Suprapubic skin (tissue), 4 donors: ENCODE results near the gene MMP17. TPM values are rescaled to one million over a fixed set of nuclear protein-coding genes. Genes with fewer than 3 reads are reported as not detected.

Source experiments
- DNase-seq, 2 donors: peaks; one replicate each; pipeline ENCODE4 v3.0.0-alpha.2; 2019; ENCODE audit warnings: low spot score in 2 of 2
- H3K27ac ChIP-seq: fragments of 200-600 bp; sonication (generic); one replicate; pipeline ENCODE4 v1.5.1; 2019
- H3K27me3 ChIP-seq: fragments of 200-600 bp; sonication (generic); one replicate; pipeline ENCODE4 v1.5.1; 2019
- H3K36me3 ChIP-seq: fragments of 200-600 bp; sonication (generic); one replicate; pipeline ENCODE4 v1.5.1; 2019
- H3K4me1 ChIP-seq: fragments of 200-600 bp; sonication (generic); one replicate; pipeline ENCODE4 v1.5.1; 2019
- H3K4me3 ChIP-seq: fragments of 200-600 bp; sonication (generic); one replicate; pipeline ENCODE4 v1.5.1; 2019; ENCODE audit warnings: mild to moderate bottlenecking
- H3K9me3 ChIP-seq: fragments of 200-600 bp; sonication (generic); one replicate; pipeline ENCODE4 v1.5.1; 2019
- CTCF ChIP-seq, 2 donors: fragments of 200-600 bp in 1 of 2; fragments of 450-650 bp in 1 of 2; sonication (generic) in 1 of 2; IDR thresholded peaks; one replicate each; pipeline ENCODE4 v1.5.1; 2016 to 2019; ENCODE audit warnings: antibody characterized with exemption in 2 of 2, mild to moderate bottlenecking in 1 of 2, moderate library complexity in 1 of 2
- EP300 ChIP-seq: sonication (generic); formaldehyde crosslinking; IDR thresholded peaks from one replicate; pipeline ENCODE4 v1.6.1; 2017; ENCODE audit warnings: antibody characterized with exemption
- POLR2A ChIP-seq, 2 donors: fragments of 450-650 bp; IDR thresholded peaks; one replicate each; pipeline ENCODE4 v1.6.1; 2017; ENCODE audit warnings: antibody characterized with exemption in 2 of 2, mild to moderate bottlenecking in 2 of 2, moderate library complexity in 2 of 2
- POLR2AphosphoS5 ChIP-seq, 3 donors: sonication (generic); formaldehyde crosslinking; IDR thresholded peaks; one replicate each; pipeline ENCODE4 v1.6.1; 2017; ENCODE audit warnings: antibody characterized with exemption in 3 of 3
- WGBS: methylation state at CpG from one replicate; pipeline ENCODE4 v1.1.5; 2018; 5-methylcytosine and 5-hydroxymethylcytosine counted together
- total RNA-seq, 4 donors: library from RNA; depleted of rRNA; stranded (reverse); fragments of >200 nt; gene quantifications; one replicate each; pipeline ENCODE4 v1.1.0, GENCODE V29; 2016

MMP17 gene
- total RNA-seq, 4 donors from 2014 or later = 3.0 to 10.1 (median 5.6) TPM

- DNase-seq = no peak
- 85% methylated on average over 13 of the region's 16 CpGs for WGBS
- no peak for TF ChIP-seq CTCF (IDR thresholded peaks at IDR 0.05)
- no peak for TF ChIP-seq EP300
- no peak for TF ChIP-seq POLR2AphosphoS5 (IDR thresholded peaks at IDR 0.05)
- TF ChIP-seq POLR2A (IDR thresholded peaks at IDR 0.05) = no peak
- Histone ChIP-seq H3K27ac (no peak overlapping the region), H3K4me1 (peaks cover 12% of the 10 kb centered on the region), H3K4me3 (no peak overlapping the region), H3K36me3 (no peaks in the 10 kb centered on the region), H3K27me3 (peaks cover 12% of the 10 kb centered on the region), H3K9me3 (no peaks in the 10 kb centered on the region)
These were observed 26.8 kb downstream of the MMP17 start for GRCh38 chr12:131854861-131855476.

- Histone ChIP-seq H3K4me3 (no peak overlapping the region), H3K27ac (no peak overlapping the region), H3K4me1 (peaks cover 16% of the 10 kb centered on the region), H3K27me3 (peaks cover 12% of the 10 kb centered on the region), H3K9me3 (no peaks in the 10 kb centered on the region), H3K36me3 (no peaks in the 10 kb centered on the region)
- peak in 1 of 2 donors; percentile 53 for DNase-seq
- no peak for TF ChIP-seq CTCF (IDR thresholded peaks at IDR 0.05)
- no peak for TF ChIP-seq POLR2A (IDR thresholded peaks at IDR 0.05)
- TF ChIP-seq EP300 = no peak
- TF ChIP-seq POLR2AphosphoS5 (IDR thresholded peaks at IDR 0.05) = no peak
- WGBS = 38% methylated on average over 13 of the region's 30 CpGs
These were observed 27.4 kb downstream of the MMP17 start for GRCh38 chr12:131855521-131856142.

GRCh38 chr12:131856366-131857097 lies 28.3 kb downstream of the MMP17 start:
- TF ChIP-seq POLR2A (IDR thresholded peaks at IDR 0.05) (no peak), CTCF (IDR thresholded peaks at IDR 0.05) (no peak), POLR2AphosphoS5 (IDR thresholded peaks at IDR 0.05) (no peak), EP300 (no peak)
- Histone ChIP-seq H3K4me3 (no peak overlapping the region), H3K27me3 (peaks cover 11% of the 10 kb centered on the region), H3K9me3 (no peaks in the 10 kb centered on the region), H3K36me3 (no peaks in the 10 kb centered on the region), H3K4me1 (peaks cover 22% of the 10 kb centered on the region), H3K27ac (no peak overlapping the region)
- 85% methylated on average over 10 of the region's 10 CpGs for WGBS
- DNase-seq = no peak

GRCh38 chr12:131857908-131858850 lies 30.0 kb downstream of the MMP17 start:
- no peak for TF ChIP-seq POLR2AphosphoS5 (IDR thresholded peaks at IDR 0.05)
- no peak for TF ChIP-seq EP300
- TF ChIP-seq POLR2A (IDR thresholded peaks at IDR 0.05) = no peak
- no peak for TF ChIP-seq CTCF (IDR thresholded peaks at IDR 0.05)
- no peak overlapping the region for H3K27ac ChIP-seq
- DNase-seq = no peak
- peaks cover 22% of the 10 kb centered on the region for H3K4me1 ChIP-seq
- H3K36me3 ChIP-seq = no peaks in the 10 kb centered on the region
- 82% methylated on average over 20 of the region's 21 CpGs for WGBS
- peaks cover 9% of the 10 kb centered on the region for H3K27me3 ChIP-seq
- H3K9me3 ChIP-seq = no peaks in the 10 kb centered on the region
- no peak overlapping the region for H3K4me3 ChIP-seq
